HG03108 (cell line): ENCODE data around the gene EFCAB8.

Experiments used
- ATAC-seq: cut with Tn5 transposase; IDR thresholded peaks from one replicate; pipeline ENCODE4 v1.9.1; 2021; ENCODE audit warnings: moderate library complexity; ENCODE audit not compliant: unreplicated experiment

EFCAB8 gene

GRCh38 chr20:32982617-32983458 is 124.1 kb downstream of the EFCAB8 start:
- ATAC-seq = no peak

- ATAC-seq = no peak
Measured at GRCh38 chr20:32983459-32984112, 124.9 kb downstream of the EFCAB8 start.

GRCh38 chr20:32984196-32984595 is 125.5 kb downstream of the EFCAB8 start:
- no peak for ATAC-seq

GRCh38 chr20:32984631-32985354 is 126.1 kb downstream of the EFCAB8 start:
- ATAC-seq = no peak

GRCh38 chr20:32985596-32985995 is 126.9 kb downstream of the EFCAB8 start:
- no peak for ATAC-seq

- no peak for ATAC-seq
Measured at GRCh38 chr20:32986331-32986966, 127.7 kb downstream of the EFCAB8 start.

- ATAC-seq = no peak
Measured at GRCh38 chr20:32987044-32987825, 128.5 kb downstream of the EFCAB8 start.

- ATAC-seq = no peak
Measured at GRCh38 chr20:32988008-32988407, 129.3 kb downstream of the EFCAB8 start.

GRCh38 chr20:32989507-32990283 is 131.0 kb downstream of the EFCAB8 start:
- ATAC-seq = no peak

- no peak for ATAC-seq
Measured at GRCh38 chr20:32990426-32990825, 131.7 kb downstream of the EFCAB8 start.

- ATAC-seq = no peak
Measured at GRCh38 chr20:32991383-32991782, 132.7 kb downstream of the EFCAB8 start.

GRCh38 chr20:32991792-32992641 is 133.3 kb downstream of the EFCAB8 start:
- no peak for ATAC-seq

- ATAC-seq = no peak
Measured at GRCh38 chr20:32993496-32994050, 134.8 kb downstream of the EFCAB8 start.

GRCh38 chr20:32995802-32996201 is 137.1 kb downstream of the EFCAB8 start:
- no peak for ATAC-seq

GRCh38 chr20:32997431-32997830 is 138.7 kb downstream of the EFCAB8 start:
- ATAC-seq = no peak

- ATAC-seq = no peak
Measured at GRCh38 chr20:32999603-33000250, 141.0 kb downstream of the EFCAB8 start.

- ATAC-seq = no peak
Measured at GRCh38 chr20:33000802-33001466, 142.2 kb downstream of the EFCAB8 start.
